ENCODE data around the gene ARMC2.

DNA sequence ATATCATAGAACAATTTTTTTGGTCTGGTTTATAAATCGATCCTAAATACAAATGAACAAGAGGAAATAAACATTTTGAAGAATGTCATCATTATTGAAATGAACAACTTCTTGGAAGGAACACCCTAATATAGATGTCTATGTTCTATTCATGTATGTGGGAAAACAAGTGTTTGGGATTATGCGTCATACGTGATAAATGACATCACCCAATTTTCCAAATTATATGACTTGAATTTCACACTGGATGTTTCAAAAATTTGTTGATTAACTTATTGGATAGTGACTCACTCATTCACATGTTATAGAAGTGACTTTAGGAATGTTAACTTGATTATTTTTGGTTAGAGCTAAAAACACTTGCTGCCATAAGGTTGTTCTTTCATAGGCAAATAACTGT is 18.6 kb downstream of the ARMC2 start:
- TF ChIP-seq, protein P1, sequence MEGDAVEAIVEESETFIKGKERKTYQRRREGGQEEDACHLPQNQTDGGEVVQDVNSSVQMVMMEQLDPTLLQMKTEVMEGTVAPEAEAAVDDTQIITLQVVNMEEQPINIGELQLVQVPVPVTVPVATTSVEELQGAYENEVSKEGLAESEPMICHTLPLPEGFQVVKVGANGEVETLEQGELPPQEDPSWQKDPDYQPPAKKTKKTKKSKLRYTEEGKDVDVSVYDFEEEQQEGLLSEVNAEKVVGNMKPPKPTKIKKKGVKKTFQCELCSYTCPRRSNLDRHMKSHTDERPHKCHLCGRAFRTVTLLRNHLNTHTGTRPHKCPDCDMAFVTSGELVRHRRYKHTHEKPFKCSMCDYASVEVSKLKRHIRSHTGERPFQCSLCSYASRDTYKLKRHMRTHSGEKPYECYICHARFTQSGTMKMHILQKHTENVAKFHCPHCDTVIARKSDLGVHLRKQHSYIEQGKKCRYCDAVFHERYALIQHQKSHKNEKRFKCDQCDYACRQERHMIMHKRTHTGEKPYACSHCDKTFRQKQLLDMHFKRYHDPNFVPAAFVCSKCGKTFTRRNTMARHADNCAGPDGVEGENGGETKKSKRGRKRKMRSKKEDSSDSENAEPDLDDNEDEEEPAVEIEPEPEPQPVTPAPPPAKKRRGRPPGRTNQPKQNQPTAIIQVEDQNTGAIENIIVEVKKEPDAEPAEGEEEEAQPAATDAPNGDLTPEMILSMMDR (conservative IDR thresholded peaks at IDR 0.05; ENCODE audit: low read depth, low read length): no peak
- no peak for TF ChIP-seq EZH2 (IDR thresholded peaks at IDR 0.05; ENCODE audit: borderline replicate concordance, low read depth, low read length, poor library complexity, severe bottlenecking)
